HG03135 (cell line): ENCODE data around the gene TGIF1.
"Not testable (repeated sequence)": the region's sequence is repeated elsewhere in the genome, so short reads cannot be mapped to it uniquely, and the experiment has no call there.

Source experiments
- ATAC-seq: cut with Tn5 transposase; IDR thresholded peaks from one replicate; pipeline ENCODE4 v1.9.1; 2021; ENCODE audit warnings: mild to moderate bottlenecking, moderate library complexity; ENCODE audit not compliant: unreplicated experiment

TGIF1 gene

GRCh38 chr18:3455090-3455635 lies 5.2 kb downstream of the TGIF1 start:
- no peak for ATAC-seq

GRCh38 chr18:3455907-3456685 lies 6.1 kb downstream of the TGIF1 start:
- no peak for ATAC-seq

- ATAC-seq, result no peak
These were observed 6.7 kb downstream of the TGIF1 start for GRCh38 chr18:3456686-3457069.

GRCh38 chr18:3457261-3457724 lies 7.3 kb downstream of the TGIF1 start:
- no peak for ATAC-seq

- no peak for ATAC-seq
These were observed 8.4 kb downstream of the TGIF1 start for GRCh38 chr18:3458378-3458777.

- ATAC-seq, result no peak
These were observed 9.2 kb downstream of the TGIF1 start for GRCh38 chr18:3458952-3459853.

- no peak for ATAC-seq
These were observed 10.9 kb downstream of the TGIF1 start for GRCh38 chr18:3460823-3461398.

- no peak for ATAC-seq
These were observed 11.7 kb downstream of the TGIF1 start for GRCh38 chr18:3461704-3462103.

GRCh38 chr18:3463051-3463450 lies 13.1 kb downstream of the TGIF1 start:
- no peak for ATAC-seq

- ATAC-seq, result no peak
These were observed 16.1 kb downstream of the TGIF1 start for GRCh38 chr18:3466045-3466444.

GRCh38 chr18:3466872-3467271 lies 16.9 kb downstream of the TGIF1 start:
- no peak for ATAC-seq

- no peak for ATAC-seq
These were observed 18.2 kb downstream of the TGIF1 start for GRCh38 chr18:3468066-3468705.

- no peak for ATAC-seq
These were observed 18.9 kb downstream of the TGIF1 start for GRCh38 chr18:3468833-3469232.

- no peak for ATAC-seq
These were observed 21.2 kb downstream of the TGIF1 start for GRCh38 chr18:3471141-3471648.

GRCh38 chr18:3472121-3472520 lies 22.1 kb downstream of the TGIF1 start:
- not testable (repeated sequence) for ATAC-seq

GRCh38 chr18:3472681-3473544 lies 22.9 kb downstream of the TGIF1 start:
- ATAC-seq, result no peak

- no peak for ATAC-seq
These were observed 28.4 kb downstream of the TGIF1 start for GRCh38 chr18:3478262-3478978.

GRCh38 chr18:3479978-3480509 lies 30.1 kb downstream of the TGIF1 start:
- no peak for ATAC-seq
